D721Med (cell line): ENCODE measurements around the gene CMIP.

ENCODE experiments used
- DNase-seq: peaks from one replicate; pipeline ENCODE4 v3.0.0; 2011; ENCODE audit warnings: low spot score; ENCODE audit not compliant: insufficient read length
- FAIRE-seq: peaks from 2 replicates; lab custom pipeline; 2011; peaks lifted over from hg19 to GRCh38; lab: Jason Lieb, UNC
- TF ChIP-seq, protein P1 (sequence below): IDR thresholded peaks from 2 replicates; pipeline ENCODE4 v1.5.1; 2012; ENCODE audit warnings: mild to moderate bottlenecking, control low read depth; ENCODE audit not compliant: insufficient read depth; ENCODE audit errors: missing control alignments

CMIP gene

DNA sequence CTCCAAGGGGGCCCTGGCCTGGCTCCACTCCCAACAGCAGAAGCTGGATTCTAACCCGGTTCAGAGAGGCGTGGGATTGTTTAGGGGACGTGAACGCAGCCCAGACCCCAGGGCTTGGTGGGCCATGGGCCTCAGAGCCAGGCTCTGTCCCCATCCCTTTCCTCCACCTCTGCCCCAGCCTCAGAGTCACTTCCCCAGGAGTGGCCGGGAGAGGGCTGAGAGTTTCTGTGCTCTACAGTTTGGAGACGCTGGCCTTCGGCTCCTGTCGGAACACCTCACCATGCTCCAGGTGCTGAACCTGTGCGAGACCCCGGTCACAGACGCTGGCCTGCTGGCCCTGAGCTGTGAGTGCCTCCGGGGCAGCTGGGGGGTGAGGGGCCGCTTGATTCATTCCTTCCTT is 260.7 kb downstream of the CMIP start:
- no peak for FAIRE-seq
- TF ChIP-seq, protein P1, sequence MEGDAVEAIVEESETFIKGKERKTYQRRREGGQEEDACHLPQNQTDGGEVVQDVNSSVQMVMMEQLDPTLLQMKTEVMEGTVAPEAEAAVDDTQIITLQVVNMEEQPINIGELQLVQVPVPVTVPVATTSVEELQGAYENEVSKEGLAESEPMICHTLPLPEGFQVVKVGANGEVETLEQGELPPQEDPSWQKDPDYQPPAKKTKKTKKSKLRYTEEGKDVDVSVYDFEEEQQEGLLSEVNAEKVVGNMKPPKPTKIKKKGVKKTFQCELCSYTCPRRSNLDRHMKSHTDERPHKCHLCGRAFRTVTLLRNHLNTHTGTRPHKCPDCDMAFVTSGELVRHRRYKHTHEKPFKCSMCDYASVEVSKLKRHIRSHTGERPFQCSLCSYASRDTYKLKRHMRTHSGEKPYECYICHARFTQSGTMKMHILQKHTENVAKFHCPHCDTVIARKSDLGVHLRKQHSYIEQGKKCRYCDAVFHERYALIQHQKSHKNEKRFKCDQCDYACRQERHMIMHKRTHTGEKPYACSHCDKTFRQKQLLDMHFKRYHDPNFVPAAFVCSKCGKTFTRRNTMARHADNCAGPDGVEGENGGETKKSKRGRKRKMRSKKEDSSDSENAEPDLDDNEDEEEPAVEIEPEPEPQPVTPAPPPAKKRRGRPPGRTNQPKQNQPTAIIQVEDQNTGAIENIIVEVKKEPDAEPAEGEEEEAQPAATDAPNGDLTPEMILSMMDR: no peak

DNA sequence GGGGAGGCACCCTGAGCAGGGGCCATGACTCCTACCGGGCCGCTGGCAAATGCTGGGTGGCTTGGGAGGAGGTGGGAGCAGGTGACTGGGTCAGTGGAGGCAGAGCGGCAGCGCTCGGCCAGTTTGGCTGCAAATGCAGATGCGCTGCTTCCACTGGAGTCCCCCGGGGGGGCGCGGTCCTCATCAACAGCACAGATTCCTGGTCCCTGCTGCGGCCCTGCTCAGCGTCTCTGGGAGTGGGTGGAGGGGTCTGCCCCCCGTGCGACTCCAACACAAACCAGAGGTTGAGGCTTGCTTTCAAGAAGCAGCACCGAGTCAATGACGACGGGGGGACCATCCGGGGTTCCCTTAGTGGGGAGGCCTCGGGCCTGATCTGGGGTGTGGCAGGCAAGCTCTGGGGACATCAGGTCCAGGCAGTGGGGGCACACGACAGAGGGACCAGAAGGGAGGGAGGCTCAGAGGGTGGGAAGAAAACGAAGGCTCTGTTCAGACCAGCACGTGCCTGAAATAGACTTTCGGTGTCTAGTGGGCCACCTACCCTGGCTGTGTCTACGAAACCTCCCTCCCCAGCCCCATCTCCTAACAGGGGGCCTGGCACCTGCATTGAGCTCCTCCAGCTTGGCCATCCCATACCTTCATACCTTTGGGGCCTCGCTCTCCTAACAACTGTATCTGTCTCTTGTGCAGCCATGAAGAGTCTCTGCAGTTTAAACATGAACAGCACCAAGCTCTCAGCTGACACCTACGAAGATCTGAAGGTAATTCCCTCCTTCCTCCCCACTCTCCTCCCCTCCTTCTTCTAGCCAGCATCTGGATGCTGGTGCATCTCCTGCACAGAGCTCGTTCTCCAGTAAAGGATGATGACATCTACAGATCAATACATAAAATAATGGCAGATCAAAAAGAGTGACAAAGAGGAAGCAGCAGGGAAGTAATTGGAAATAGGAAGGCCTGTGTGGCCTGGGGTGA is 262.0 kb downstream of the CMIP start:
- no peak for DNase-seq
- FAIRE-seq: no peak
- TF ChIP-seq, protein P1: no peak

More for the DNA sequence above, 260.7 kb downstream of the CMIP start:
- DNase-seq: no peak

DNA sequence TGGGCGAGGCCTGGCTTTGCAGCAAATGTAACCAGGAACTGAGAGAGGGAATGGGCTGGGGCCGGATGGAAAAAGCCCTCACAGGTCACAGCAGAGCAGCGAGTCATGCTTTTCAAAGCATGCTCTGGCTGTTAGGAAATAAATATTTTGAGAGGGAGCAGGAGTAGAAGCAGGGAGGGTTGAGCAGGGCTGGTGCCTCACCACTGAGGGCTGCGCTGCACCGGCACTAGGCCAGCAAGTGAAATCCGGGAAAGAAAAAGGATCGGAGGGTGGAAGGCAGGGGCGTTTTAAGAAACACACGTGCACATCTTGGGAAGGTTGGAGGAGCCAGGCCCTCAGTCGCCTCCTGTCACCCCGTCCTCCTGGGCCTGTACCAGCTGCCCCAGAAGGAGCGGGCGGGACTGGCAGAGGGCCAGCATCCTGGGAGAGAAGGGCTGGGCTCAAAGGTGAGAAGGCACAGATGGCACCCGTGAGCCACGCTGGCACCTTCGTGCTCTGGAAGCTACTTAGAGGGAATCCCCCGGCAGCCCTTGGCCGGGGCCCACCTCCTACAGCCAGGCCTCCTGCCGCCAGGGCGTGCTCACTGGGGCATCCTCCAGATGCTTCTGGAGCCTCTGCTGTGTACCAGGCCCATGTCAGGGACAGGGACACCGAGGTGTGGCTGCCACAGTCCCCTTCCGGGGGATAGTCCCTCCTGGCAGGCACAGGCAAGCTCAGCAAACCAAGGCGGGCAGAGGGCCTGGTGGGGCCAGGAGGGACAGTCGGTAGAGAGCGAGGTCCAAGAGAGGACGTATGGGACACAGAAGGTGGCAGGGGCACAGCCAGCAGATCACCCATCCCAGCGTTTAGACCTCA is 263.0 kb downstream of the CMIP start:
- DNase-seq: no peak
- TF ChIP-seq, protein P1: peak; percentile 0
- FAIRE-seq: no peak

DNA sequence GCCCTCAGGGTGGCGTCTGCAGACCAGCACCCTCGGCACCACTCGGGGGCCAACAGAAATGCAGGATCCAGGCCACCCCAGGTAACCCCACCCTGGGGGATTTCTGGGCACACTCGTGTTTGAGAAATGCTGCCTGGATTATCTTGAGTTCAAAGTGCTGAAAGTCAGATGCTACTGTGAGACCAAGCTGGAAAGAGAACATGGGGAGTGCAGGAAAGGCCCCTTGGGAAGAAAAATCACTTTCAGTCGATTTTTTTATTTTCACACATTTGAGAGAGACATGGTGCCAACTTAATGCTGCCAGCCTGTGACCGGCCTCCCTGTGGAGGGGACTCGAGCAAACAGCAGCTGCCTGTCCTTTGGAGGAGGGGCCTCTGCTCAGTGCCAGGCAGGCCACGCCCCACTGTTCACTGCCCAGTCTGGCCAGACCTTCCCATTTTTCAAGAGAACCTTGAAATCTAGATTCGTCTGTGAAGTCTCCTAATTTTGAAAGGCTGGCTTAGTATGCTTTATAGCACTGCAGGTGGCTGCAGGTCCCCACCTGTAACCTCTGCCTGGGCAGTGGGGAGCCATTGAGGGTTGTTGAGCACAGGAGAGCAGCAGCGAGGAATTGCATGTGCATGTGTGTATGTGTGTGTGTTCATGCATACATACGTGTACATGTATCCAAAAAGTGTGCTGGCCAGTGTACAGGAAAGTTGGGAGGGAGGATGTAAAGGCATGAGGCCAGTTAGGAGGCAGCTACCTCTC is 263.8 kb downstream of the CMIP start:
- DNase-seq (no peak), FAIRE-seq (no peak)
- TF ChIP-seq, protein P1: no peak

DNA sequence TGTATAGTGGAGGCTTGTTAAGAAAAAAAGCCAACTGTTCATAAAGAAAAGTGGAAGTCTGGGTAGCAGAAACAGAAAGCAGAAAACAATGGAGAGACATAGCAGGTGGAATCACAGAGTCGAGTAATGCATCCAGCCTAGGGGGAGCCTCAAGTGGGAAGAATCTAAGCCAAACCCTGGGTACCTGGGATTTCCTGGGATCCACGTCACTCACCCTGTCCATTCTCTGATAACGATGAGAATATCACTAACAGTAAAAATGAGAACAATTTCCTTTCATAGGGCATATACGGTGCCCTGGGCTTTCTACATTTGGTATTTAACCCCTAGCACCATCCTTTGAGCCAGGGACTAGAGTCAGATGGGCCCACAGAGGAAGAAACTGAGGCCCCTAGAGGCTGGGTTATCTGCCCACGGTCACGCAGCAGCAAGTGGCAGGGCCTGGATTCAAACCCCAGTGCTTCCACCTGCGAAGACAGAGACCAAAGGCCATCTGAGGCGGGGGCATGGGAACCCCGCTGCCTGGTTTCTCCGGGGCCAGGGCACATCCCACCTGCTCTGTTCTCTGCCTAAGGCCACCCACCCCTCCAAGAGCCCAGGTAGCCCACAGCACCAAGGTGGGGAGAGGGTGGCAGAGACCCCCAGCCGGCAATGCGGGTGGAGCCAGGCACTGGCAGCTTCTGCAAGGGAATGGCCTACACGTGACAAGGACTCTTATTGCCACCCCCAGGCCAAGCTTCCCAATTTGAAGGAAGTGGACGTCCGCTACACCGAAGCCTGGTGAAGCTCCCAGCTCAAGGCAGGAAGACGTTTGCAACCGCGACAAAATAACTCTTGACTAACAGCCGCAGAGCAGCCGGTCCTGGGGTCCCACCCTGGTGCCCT is 264.6 kb downstream of the CMIP start:
- no peak for DNase-seq
- TF ChIP-seq, protein P1: no peak

DNA sequence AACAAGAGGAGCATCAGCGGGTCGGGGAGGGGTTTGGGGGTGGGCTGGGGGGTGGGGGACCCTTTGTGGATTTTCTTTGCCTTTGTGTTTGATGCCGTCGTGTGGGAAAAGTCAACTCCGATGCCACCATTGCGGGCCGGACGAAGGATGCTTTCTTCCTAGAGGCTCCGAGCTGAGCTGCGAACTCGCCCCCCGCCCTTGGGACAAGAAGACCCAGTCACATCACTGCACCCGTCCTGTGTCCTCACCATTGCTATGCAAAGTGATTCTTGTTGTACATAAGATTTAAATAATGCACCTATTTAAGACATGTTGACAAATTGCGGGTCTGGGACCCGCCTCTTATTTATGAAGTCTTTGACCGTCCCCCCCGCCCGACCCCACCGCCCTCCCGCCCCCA is 265.4 kb downstream of the CMIP start:
- FAIRE-seq: no peak

More for the DNA sequence above, 264.6 kb downstream of the CMIP start:
- no peak for FAIRE-seq

More for the DNA sequence above, 265.4 kb downstream of the CMIP start:
- TF ChIP-seq, protein P1: no peak
- no peak for DNase-seq
